ENCODE data around the gene RPN1. TPM values are rescaled to one million over a fixed set of nuclear protein-coding genes. Genes with fewer than 3 reads are reported as not detected.

The RPN1 gene
- total and polyA plus RNA-seq, 2 donors (not counting 1 experiment from before 2014, with no cell fraction given) = 40.4 to 80.6 TPM

- CTCF ChIA-PET = interaction anchor here (0.6 kb wide), 1 partner anchor 572 kb away, joined by 3 read pairs; no protein-coding TSS in a partner anchor
- POLR2A ChIA-PET = no interaction called here
- DNase-seq (no peak), ATAC-seq (ENCODE audit: low read depth) (no peak)
- no peaks in the 10 kb centered on the region for H3K9me3 Mint-ChIP-seq (ENCODE audit: insufficient read depth)
- H3K4me1 ChIP-seq (ENCODE audit: control insufficient read depth in 2 of 2, insufficient read depth in 2 of 2, low read length in 2 of 2) = no peaks in the 10 kb centered on the region
- no peak overlapping the region for H3K4me3 ChIP-seq (ENCODE audit: control extremely low read depth in 1 of 5, extremely low read depth in 1 of 5, insufficient read depth in 1 of 5, low read depth in 2 of 5, low read length in 4 of 5)
- no peak overlapping the region for H3K4me3 Mint-ChIP-seq
- no peaks in the 10 kb centered on the region for H3K79me2 ChIP-seq (ENCODE audit: control insufficient read depth, insufficient read depth, low read length)
- H3K4me2 ChIP-seq (replicated peaks; ENCODE audit: low read depth, low read length, poor library complexity, severe bottlenecking) = no peak overlapping the region
- no peaks in the 10 kb centered on the region for H4K20me1 ChIP-seq (ENCODE audit: control insufficient read depth, insufficient read depth, low read length, poor library complexity, severe bottlenecking)
- peaks cover 0 to 9% (median 5%) of the 10 kb centered on the region in 4 experiments for H3K27me3 ChIP-seq (replicated peaks in 1 of 4; ENCODE audit: control extremely low read depth in 1 of 4, control insufficient read depth in 3 of 4, insufficient read depth in 4 of 4, low read length in 3 of 4)
- intact Hi-C loops (cut with micrococcal nuclease) = no loop called here
- H3K27ac ChIP-seq (ENCODE audit: low read length in 2 of 2) = no peak overlapping the region
- H3K27ac Mint-ChIP-seq = no peak overlapping the region
- no peak for TF ChIP-seq EZH2 (IDR thresholded peaks at IDR 0.05; ENCODE audit: borderline replicate concordance, insufficient read depth, low read depth, low read length, poor library complexity, severe bottlenecking)
- TF ChIP-seq CTCF (IDR thresholded peaks at IDR 0.05) = no peak
- 0% methylated on average over 2 of the region's 5 CpGs for WGBS (ENCODE audit: insufficient coverage)
- H3K9me3 ChIP-seq (ENCODE audit: control extremely low read depth in 1 of 3, control insufficient read depth in 2 of 3, insufficient read depth in 1 of 3, low read length in 2 of 3) = peaks cover 0 to 3% (median 0%) of the 10 kb centered on the region in 3 donors
- H3K4me1 Mint-ChIP-seq = no peaks in the 10 kb centered on the region
- no peaks in the 10 kb centered on the region for H3K36me3 ChIP-seq (replicated peaks in 1 of 2; ENCODE audit: control extremely low read depth in 1 of 2, control insufficient read depth in 1 of 2, extremely low read depth in 1 of 2, insufficient read depth in 2 of 2, low read length in 1 of 2)
- H3K9ac ChIP-seq (ENCODE audit: low read length) = no peak overlapping the region
- H2AFZ ChIP-seq (ENCODE audit: insufficient read depth, low read depth, low read length, poor library complexity, severe bottlenecking) = no peak overlapping the region
- peaks cover 28% of the 10 kb centered on the region for H3K27me3 Mint-ChIP-seq
Measured at GRCh38 chr3:128572644-128573105, 77.9 kb downstream of the RPN1 start.

DNA sequence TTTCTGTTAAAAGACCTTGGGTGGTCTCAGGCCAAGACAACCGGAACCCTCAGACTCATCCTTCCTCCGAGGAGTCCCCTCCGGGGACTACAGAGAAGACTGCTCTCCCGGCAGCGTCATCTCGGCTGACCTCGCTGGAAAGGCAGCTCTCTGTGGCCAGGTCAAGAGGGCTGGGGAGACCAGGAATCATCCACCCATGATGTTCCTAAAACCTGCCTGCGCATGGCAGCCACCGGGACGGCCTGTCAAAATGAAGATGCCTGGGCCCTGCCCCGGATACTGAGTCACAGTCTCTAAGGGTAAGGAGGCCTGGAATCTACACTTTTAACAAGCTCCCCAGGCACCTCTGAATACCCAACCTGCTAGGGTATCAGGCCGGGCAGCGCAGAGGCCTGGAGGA, 78.6 kb downstream of the RPN1 start:
- Histone ChIP-seq H2AFZ (ENCODE audit: insufficient read depth, low read depth, low read length, poor library complexity, severe bottlenecking) (no peak overlapping the region), H3K4me1 (ENCODE audit: control insufficient read depth in 2 of 2, insufficient read depth in 2 of 2, low read length in 2 of 2) (no peaks in the 10 kb centered on the region), H3K27me3 (replicated peaks in 1 of 4; ENCODE audit: control extremely low read depth in 1 of 4, control insufficient read depth in 3 of 4, insufficient read depth in 4 of 4, low read length in 3 of 4) (peaks cover 0 to 9% (median 5%) of the 10 kb centered on the region in 4 experiments), H3K36me3 (replicated peaks in 1 of 2; ENCODE audit: control extremely low read depth in 1 of 2, control insufficient read depth in 1 of 2, extremely low read depth in 1 of 2, insufficient read depth in 2 of 2, low read length in 1 of 2) (no peaks in the 10 kb centered on the region), H4K20me1 (ENCODE audit: control insufficient read depth, insufficient read depth, low read length, poor library complexity, severe bottlenecking) (no peaks in the 10 kb centered on the region), H3K4me3 (ENCODE audit: control extremely low read depth in 1 of 5, extremely low read depth in 1 of 5, insufficient read depth in 1 of 5, low read depth in 2 of 5, low read length in 4 of 5) (no peak overlapping the region), H3K9ac (ENCODE audit: low read length) (no peak overlapping the region), H3K9me3 (ENCODE audit: control extremely low read depth in 1 of 3, control insufficient read depth in 2 of 3, insufficient read depth in 1 of 3, low read length in 2 of 3) (peaks cover 0 to 3% (median 0%) of the 10 kb centered on the region in 3 donors), H3K27ac (ENCODE audit: low read length in 2 of 2) (no peak overlapping the region), H3K4me2 (replicated peaks; ENCODE audit: low read depth, low read length, poor library complexity, severe bottlenecking) (no peak overlapping the region), H3K79me2 (ENCODE audit: control insufficient read depth, insufficient read depth, low read length) (no peaks in the 10 kb centered on the region)
- Mint-ChIP-seq H3K4me3 (no peak overlapping the region), H3K27me3 (peaks cover 28% of the 10 kb centered on the region), H3K9me3 (ENCODE audit: insufficient read depth) (no peaks in the 10 kb centered on the region), H3K27ac (no peak overlapping the region), H3K4me1 (no peaks in the 10 kb centered on the region)
- ChIA-PET CTCF (no interaction called here), POLR2A (no interaction called here)
- DNase-seq = no peak
- intact Hi-C loops (cut with micrococcal nuclease) = no loop called here
- ATAC-seq (ENCODE audit: low read depth) = no peak
- 88% methylated on average over 11 of the region's 13 CpGs for WGBS (ENCODE audit: insufficient coverage)
- TF ChIP-seq EZH2 (IDR thresholded peaks at IDR 0.05; ENCODE audit: borderline replicate concordance, insufficient read depth, low read depth, low read length, poor library complexity, severe bottlenecking) = no peak
- TF ChIP-seq CTCF (IDR thresholded peaks at IDR 0.05) = no peak

Other genes starting within 250 kb of the RPN1 start
- gene DNAJB8, start 183.9 kb downstream of the RPN1 start, total RNA-seq = not detected in 2 replicates
- not detected in 2 replicates for gene DNAJB8, start 183.9 kb downstream of the RPN1 start, polyA plus RNA-seq
- gene GATA2, start 157.6 kb downstream of the RPN1 start, total RNA-seq = not detected in 2 replicates
- gene GATA2, start 157.6 kb downstream of the RPN1 start, polyA plus RNA-seq = 0.27 TPM in 1 of 2 replicates, not detected in the other
- gene RAB7A, start 75.4 kb upstream of the RPN1 start, total RNA-seq = 138 and 144 TPM in 2 replicates
- gene RAB7A, start 75.4 kb upstream of the RPN1 start, polyA plus RNA-seq = 55.3 and 62.7 TPM in 2 replicates
- 57.6 and 71.8 TPM in 2 replicates for gene ACAD9, start 228.8 kb upstream of the RPN1 start, total RNA-seq
- 32.8 and 33.6 TPM in 2 replicates for gene ACAD9, start 228.8 kb upstream of the RPN1 start, polyA plus RNA-seq

All from B cell (primary cell).